ENCODE results near the gene ROBO2.

Gene ROBO2

GRCh38 chr3:77329116-77329515, 289.2 kb downstream of the ROBO2 start:
- TF ChIP-seq CTCF (IDR thresholded peaks at IDR 0.05; ENCODE audit: low read depth, low read length): no peak

GRCh38 chr3:77338195-77338594, 298.3 kb downstream of the ROBO2 start:
- DNase-seq (ENCODE audit: extremely low read depth, low read depth): no peak
- TF ChIP-seq CTCF (IDR thresholded peaks at IDR 0.05; ENCODE audit: low read depth, low read length): no peak

More at GRCh38 chr3:77329116-77329515, 289.2 kb downstream of the ROBO2 start:
- DNase-seq (ENCODE audit: extremely low read depth, low read depth): no peak

GRCh38 chr3:77342027-77342426, 302.1 kb downstream of the ROBO2 start:
- no peak for DNase-seq (ENCODE audit: extremely low read depth, low read depth)
- no peak for TF ChIP-seq CTCF (IDR thresholded peaks at IDR 0.05; ENCODE audit: low read depth, low read length)

GRCh38 chr3:77342688-77343087, 302.8 kb downstream of the ROBO2 start:
- no peak for TF ChIP-seq CTCF (IDR thresholded peaks at IDR 0.05; ENCODE audit: low read depth, low read length)
- DNase-seq (ENCODE audit: extremely low read depth, low read depth): no peak

GRCh38 chr3:77345009-77345408, 305.1 kb downstream of the ROBO2 start:
- no peak for DNase-seq (ENCODE audit: extremely low read depth, low read depth)
- no peak for TF ChIP-seq CTCF (IDR thresholded peaks at IDR 0.05; ENCODE audit: low read depth, low read length)

GRCh38 chr3:77348244-77348855, 308.5 kb downstream of the ROBO2 start:
- no peak for DNase-seq (ENCODE audit: extremely low read depth, low read depth)
- peak; percentile 11 for TF ChIP-seq CTCF (IDR thresholded peaks at IDR 0.05; ENCODE audit: low read depth, low read length)

GRCh38 chr3:77354958-77355357, 315.1 kb downstream of the ROBO2 start:
- no peak for TF ChIP-seq CTCF (IDR thresholded peaks at IDR 0.05; ENCODE audit: low read depth, low read length)
- no peak for DNase-seq (ENCODE audit: extremely low read depth, low read depth)

All from AG09319 (cell line).